GM18868 (cell line): ENCODE results near the gene SPEM2.

Experiments used
- ATAC-seq: cut with Tn5 transposase; IDR thresholded peaks from one replicate; pipeline ENCODE4 v1.9.1; 2021; ENCODE audit warnings: mild to moderate bottlenecking, moderate library complexity; ENCODE audit not compliant: unreplicated experiment

Gene SPEM2

GRCh38 chr17:7419819-7420610 lies 5.4 kb upstream of the SPEM2 start, which contains the start of gene SPEM1:
Gene SPEM1 (plus strand): TSS chr17:7420324. CDS start chr17:7420385, 61 bp downstream.
- ATAC-seq = no peak

GRCh38 chr17:7421186-7421585 lies 4.2 kb upstream of the SPEM2 start:
- ATAC-seq = no peak

- ATAC-seq = no peak
These were observed 1.7 kb upstream of the SPEM2 start for GRCh38 chr17:7423679-7424078.

- ATAC-seq = no peak
These were observed 340 bp downstream of the SPEM2 start for GRCh38 chr17:7425756-7426155.

- no peak for ATAC-seq
These were observed 917 bp downstream of the SPEM2 start for GRCh38 chr17:7426203-7426863.

GRCh38 chr17:7426896-7427489 lies 1.6 kb downstream of the SPEM2 start:
- ATAC-seq = no peak

GRCh38 chr17:7427549-7427948 lies 2.1 kb downstream of the SPEM2 start:
- ATAC-seq = no peak

- ATAC-seq = no peak
These were observed 3.1 kb downstream of the SPEM2 start, which contains the start of gene SPEM3 for GRCh38 chr17:7428557-7428956. Gene SPEM3 (plus strand): TSS chr17:7428857. CDS start chr17:7428903, 46 bp downstream.

- ATAC-seq = no peak
These were observed 4.3 kb downstream of the SPEM2 start for GRCh38 chr17:7429722-7430121.

- ATAC-seq = no peak
These were observed 5.8 kb downstream of the SPEM2 start for GRCh38 chr17:7431231-7431630.

GRCh38 chr17:7432296-7432695 lies 6.9 kb downstream of the SPEM2 start:
- no peak for ATAC-seq

GRCh38 chr17:7435676-7436555 lies 10.5 kb downstream of the SPEM2 start:
- ATAC-seq = peak; percentile 4

- peak; percentile 38 for ATAC-seq
These were observed 11.3 kb downstream of the SPEM2 start for GRCh38 chr17:7436556-7437368.

- no peak for ATAC-seq
These were observed 12.0 kb downstream of the SPEM2 start for GRCh38 chr17:7437369-7437863.

GRCh38 chr17:7437950-7438614 lies 12.7 kb downstream of the SPEM2 start:
- ATAC-seq = no peak

GRCh38 chr17:7438656-7439460 lies 13.4 kb downstream of the SPEM2 start:
- ATAC-seq = no peak

GRCh38 chr17:7439462-7440112 lies 14.2 kb downstream of the SPEM2 start, which contains the start of gene FGF11:
Gene FGF11 (plus strand): TSS chr17:7439512. CDS start chr17:7439621, 109 bp downstream.
- ATAC-seq = no peak
